Panc1 (cell line): ENCODE measurements around the gene ACMSD.

ENCODE experiments used
- CTCF ChIP-seq: fragments of 450-650 bp; IDR thresholded peaks from 2 replicates; pipeline ENCODE4 v1.5.1; 2017; ENCODE audit warnings: mild to moderate bottlenecking
- POLR2AphosphoS5 ChIP-seq: IDR thresholded peaks from 2 replicates; pipeline ENCODE4 v1.6.1; 2012; ENCODE audit warnings: mild to moderate bottlenecking, low read depth, low read length, moderate library complexity
- REST ChIP-seq, 2 experiments: IDR thresholded peaks; 2 replicates each; pipeline ENCODE4 v1.6.1; 2011 to 2012; ENCODE audit warnings: low read depth in 2 of 2, control low read depth in 1 of 2, low read length in 1 of 2, mild to moderate bottlenecking in 1 of 2, moderate library complexity in 1 of 2; ENCODE audit not compliant: insufficient read depth in 1 of 2
- SIN3A ChIP-seq: IDR thresholded peaks from 2 replicates; pipeline ENCODE4 v1.6.1; 2012; ENCODE audit warnings: low read depth, mild to moderate bottlenecking, low read length, moderate library complexity, borderline replicate concordance; ENCODE audit not compliant: insufficient read depth
- TCF7L2 ChIP-seq: IDR thresholded peaks from 2 replicates; pipeline ENCODE4 v1.6.1; 2011; ENCODE audit warnings: mild to moderate bottlenecking, low read depth, low read length, inconsistent platforms

DNA sequence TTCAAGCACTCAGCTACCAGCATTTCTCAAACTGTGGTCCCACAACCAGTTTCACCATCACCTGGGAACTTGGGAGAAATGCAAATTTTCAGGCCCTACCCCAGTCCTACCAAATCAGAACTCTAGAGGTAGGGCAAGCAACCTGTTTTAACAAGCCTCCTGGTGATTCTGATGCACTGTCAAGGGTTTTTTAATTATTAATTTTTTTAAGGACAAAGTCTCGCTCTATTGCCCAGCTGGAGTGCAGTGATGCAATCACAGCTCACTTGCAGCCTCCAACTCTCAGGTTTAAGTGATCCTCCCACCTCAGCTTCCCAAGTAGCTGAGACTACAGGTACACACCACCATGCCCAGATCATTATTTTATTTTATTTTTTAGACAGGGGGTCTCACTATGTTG, 7.8 kb downstream of the ACMSD start:
- TF ChIP-seq CTCF: no peak
- TF ChIP-seq REST (IDR thresholded peaks at IDR 0.05; ENCODE audit: insufficient read depth in 1 of 2, low read depth in 2 of 2, low read length in 1 of 2): no peak
- TF ChIP-seq POLR2AphosphoS5: no peak
- TF ChIP-seq SIN3A: no peak
- no peak for TF ChIP-seq TCF7L2
